Stimulated activated CD8-positive, alpha-beta memory T cell treated with anti-CD3 and anti-CD28 coated beads, Interleukin-15, amount 100 ng/mL, for 48 hours (primary cell): ENCODE results near the gene LEMD1.

Experiments
- DNase-seq, 2 donors: peaks; one replicate each; pipeline ENCODE4 v3.0.0-alpha.2; 2020; ENCODE audit warnings: low read depth in 2 of 2

Gene LEMD1, protein sequence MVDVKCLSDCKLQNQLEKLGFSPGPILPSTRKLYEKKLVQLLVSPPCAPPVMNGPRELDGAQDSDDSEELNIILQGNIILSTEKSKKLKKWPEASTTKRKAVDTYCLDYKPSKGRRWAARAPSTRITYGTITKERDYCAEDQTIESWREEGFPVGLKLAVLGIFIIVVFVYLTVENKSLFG

DNA sequence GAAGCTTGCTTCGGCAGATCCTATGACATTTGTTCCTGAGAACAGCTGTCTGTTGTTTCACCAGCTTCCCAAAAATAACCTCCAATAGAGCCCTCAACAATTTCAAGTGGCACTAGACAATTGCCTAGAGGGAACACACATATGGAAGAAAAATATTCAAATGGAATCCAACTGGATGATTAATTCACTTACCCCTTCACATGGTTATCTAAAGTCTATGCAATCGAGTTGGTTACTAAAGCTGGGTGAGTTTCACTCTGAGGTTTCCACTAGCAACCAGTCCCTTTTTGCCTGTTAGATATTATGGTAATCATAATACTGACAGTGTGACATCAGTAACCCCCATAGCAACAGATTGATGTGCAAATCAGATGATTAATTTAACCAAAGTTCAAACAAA, at the start of gene LEMD1:
Gene LEMD1 (minus strand): TSS at position 259 of the 400 bp plus-strand sequence. CDS start 1,520 bp downstream, outside the sequence.
- DNase-seq, result no peak

DNA sequence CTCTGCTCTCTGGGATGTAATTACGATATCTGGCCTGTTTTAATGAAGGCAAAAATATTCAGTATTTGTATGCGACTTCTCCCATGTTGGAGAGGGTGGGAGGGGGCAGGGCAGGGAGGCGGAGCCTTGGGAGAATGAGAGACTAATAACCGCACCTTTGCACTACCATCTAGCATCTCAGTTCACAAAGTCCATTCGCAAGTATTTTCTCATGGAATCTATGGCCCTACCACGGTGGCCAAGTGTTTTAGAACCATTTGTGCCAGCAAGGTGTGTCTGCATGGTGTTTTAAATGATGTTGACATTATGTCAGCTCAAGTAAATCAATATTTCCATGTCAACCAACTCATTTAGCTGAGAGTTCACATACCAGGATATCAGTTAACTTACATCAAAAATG, 48.3 kb upstream of the LEMD1 start:
- DNase-seq, result no peak

DNA sequence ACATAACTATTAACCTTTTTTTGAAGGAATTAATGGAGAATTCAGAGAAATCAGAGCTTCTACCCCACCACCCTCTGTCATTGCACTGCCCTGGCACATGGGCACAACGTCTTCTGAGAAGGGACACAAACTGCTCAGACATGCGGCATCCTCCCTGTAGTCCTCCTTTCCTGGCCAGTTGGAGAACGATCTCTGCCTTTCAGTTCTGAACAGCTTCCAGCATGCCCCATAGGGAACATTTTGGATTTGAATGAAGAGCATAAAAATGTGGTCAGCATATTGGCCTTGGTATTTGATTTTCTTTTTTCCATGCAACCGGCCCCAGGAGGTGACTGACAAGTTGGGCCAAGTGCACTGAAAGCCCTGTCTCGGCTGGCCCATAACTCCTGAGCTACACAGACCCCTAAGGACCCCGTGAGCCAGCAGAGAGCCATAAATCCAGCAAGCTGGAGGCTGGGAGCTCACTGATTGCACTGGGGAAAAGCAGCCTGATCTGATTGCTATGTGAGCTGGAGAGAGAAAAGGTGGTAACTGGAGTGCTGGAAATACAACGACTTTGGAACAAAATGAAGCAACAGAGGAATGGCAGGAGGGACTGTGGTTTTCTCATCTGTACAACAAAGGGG, 44.9 kb upstream of the LEMD1 start:
- DNase-seq, result no peak

DNA sequence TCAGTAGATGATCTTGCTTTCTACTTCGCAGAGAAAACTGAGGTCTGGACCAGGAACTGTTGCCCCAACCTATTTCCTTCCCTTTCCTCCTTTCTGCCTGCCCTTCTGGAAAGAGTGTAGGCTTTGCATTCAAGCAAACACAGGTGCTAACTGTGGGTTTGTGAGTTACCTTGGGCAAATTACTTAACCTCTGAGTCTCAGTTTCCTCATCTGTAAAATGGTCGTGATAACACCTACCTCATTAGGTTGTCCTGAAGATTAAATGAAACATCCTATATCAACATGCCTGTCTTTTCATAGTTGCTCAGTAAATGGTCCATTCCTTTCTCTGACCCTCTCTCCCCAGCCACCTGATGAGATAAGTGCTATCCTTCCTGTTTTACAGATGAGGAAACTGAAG, 43.5 kb upstream of the LEMD1 start:
- no peak for DNase-seq

DNA sequence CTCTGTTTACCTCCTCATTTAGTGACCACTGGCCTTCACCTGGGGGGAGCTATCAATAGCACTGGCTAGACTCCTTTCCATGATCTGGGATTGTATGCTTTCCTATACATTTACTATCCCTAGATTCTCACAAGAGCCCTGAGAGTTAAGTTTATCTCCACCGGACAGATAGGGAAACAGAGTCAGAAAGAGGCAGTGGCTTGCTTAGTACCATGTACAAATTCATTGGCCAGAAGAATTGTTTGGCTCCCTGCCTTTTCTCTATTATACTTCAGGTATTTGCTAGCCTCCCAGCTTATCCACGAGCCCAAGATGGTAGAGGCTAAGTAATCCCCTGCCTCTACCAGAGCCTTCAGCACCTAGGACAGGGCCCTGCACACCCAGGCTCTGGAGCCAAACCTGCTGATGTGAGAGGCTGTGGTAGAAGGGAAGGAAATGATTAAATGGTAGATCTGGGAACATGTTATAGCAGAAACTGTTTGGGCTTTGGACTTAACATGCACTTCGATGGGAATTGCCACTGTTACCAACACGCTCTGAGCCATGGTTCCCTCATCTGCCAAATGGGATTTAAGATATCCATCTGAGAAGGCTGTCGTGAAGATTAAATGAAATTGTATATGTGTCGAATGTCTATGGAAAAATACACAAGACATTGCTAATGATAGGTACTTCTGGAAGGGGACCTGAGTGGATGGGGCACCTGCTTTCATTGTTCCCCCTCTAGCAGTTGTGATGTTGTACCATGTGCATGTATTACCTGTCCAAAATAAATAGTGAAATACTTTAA, 37.1 kb upstream of the LEMD1 start:
- no peak for DNase-seq

DNA sequence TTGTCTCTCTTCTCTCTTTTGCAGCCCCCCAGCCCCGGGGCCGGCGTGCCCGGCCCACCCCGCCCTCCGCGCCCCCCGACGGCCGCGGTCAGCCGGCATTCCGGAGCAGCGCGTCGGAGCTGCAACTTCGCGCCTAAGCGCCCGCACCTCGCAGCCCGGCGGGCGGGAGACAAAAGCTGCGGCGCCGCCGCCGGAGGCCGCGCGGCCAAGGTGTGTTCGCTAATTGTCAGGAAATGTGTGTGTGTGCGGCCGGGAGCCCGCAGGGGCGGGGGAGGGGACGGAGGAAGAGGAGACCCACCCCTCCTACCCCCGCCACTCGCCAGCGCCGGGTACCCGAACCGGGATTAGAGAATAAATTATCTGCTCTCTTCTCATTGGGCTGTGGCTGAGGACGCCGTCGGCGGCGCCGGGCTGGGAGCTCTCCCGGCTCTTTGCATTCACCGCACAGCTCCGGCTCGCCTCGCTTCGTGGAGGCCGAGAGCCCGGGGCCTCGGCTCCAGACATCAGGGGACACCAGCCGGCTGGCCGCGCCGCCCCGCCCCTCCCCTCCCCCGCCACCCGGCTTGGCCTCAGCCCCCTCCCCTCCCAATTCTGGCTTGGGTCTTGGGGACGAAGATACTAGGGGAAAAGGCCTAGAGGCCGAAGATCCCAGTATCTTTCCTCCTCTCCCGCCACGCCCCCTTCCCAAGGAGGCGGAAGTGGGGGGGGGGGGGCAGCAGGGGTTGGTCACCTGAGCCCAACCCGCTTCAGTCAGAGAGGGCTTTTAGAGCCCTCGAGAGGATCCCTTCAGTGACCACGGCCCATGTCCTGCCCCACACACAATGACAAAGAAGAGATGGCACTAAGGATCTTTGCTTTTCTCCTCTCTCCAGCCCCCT, 35.3 kb upstream of the LEMD1 start:
- no peak for DNase-seq

DNA sequence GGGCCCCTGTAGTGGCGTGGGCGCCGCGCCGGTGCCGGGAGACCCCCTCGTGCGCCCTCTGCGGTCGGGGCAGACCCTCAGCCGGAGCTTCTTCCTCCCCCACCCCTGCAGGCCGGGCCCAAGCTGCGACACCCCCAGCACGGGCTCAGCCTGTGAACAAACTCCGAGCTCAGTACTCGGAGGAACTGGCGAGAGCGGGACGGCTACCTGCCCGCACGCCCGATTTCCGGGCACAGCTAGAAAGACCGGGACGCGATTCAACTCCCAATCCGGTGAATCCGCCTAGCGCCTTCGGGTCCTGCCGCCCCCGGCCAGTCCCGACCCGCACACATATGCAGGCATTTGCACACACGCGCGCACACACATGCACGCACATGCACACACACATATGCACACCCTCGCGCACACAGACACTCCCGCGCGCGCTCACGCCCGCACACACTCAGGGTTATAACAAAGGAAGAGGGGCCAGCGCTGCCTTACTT, 34.6 kb upstream of the LEMD1 start:
- DNase-seq, result no peak

DNA sequence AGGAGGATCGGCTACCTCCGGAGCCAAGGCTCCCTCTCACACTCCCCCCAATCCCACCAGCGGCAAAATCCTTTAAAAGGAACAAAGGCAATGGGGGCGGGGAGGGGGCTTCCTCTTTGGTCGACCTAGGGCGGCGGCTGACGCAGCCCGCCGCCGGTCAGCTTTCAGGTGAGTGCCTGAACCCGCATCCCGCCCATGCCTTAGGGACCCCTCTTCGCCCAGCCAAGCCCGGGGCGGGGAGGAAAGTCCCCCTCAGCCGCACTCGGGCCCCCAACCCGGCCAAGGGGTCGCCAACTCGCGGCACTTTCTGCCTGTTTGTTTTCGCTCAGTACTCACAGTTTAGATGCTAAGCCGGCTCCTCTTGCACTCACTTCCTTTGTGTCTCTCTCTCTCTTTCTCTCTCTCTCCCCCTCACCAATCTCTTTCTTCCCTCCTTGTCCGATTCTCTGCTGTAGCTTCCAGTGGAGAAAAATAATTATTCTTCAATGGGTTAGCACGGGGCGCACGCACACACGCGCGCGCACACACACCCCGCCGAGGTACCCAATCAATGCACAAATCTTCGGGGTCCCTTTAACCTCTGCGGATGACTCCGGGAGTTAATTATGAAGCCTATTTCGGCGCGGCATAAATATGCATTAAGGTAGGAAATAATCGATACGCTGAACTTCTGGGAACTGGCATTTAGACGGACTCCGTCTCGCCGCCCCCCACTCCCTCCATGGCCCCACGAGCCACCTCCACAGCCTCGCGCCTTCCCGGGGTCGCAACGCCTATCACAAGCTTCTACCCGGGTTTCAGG, 33.9 kb upstream of the LEMD1 start, which contains the start of gene BLACAT1:
Gene BLACAT1 (minus strand): TSS at position 465 of the 802 bp plus-strand sequence.
- DNase-seq, result no peak

DNA sequence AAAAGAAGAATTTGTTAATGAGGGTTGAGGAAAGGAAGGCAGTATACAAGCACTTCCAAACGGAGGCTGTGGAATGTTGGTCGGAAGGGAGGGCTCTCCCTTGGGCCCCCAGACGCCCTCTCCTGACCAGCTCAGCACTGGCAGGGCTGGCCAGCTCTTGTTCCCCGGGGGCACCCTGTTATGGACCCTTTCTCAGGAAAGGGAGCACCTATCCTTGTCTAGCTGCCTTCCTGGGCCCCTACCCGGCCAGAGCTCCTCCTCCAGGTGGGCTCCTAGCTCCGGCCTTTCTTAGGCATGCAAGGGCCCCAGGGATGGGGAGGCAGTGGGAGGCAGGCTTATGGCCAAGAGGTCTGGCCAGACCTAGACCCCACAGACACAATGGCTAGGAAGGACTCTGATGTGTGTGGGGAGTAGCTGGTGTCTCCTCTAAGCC, 33.1 kb upstream of the LEMD1 start:
- no peak for DNase-seq

DNA sequence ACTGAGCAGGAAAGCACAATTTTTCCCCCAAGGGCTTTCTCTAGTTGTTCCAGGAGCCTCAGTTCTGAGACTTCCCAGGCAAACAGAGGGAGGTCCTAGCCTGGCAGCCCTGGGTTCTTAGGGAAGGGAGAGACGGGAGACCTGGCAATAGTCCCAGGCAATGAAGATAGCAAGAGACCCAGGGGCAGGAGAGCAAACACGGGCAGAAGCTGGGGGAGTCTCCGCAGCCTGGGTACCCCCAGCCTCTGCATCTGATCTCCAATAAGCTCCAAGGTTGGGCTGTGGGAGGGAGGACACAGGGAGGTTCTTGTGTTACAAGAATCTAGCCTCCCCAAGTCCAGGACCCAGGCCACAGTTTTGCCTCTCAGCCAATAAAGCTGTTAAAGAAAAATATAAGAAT, 31.6 kb upstream of the LEMD1 start:
- DNase-seq, result no peak

DNA sequence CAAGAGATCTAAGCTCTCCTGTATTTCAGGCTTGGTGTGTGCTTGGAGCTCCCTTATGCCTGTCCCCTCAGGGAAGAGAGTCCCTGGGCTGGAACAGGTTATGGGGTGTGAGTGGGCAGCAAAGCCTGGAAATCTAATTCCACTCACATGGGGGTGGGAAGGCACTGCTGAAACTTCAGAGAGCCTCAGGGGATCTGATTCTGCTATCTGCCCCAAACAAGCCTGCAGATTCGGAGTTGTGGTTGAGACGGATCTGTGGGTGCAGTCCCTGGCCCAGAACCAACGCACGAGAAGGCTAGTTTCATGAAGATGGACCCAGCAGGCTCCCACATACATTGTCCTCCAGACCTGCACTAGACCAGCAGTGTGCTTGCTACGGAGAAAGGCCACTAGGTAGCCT, 31.1 kb upstream of the LEMD1 start:
- DNase-seq, result no peak

DNA sequence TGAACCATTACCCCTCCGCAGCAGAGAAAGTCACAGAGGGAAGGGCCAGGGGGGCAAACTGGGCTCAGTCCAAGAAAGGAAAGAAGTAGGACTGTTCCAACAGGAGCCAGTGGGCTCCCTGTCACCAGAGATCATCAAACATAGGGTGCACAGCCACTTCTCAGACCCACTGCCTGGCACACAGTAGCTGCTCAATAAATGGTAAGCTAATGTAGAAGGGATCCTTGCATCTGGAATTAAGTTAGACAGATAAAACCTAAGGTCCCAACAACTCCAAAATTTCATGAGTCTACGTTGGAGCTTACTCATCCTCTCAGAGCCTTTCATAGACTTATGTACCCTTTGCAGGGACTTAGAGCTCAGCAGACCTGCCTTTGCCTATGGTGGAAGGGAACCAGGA, 30.5 kb upstream of the LEMD1 start:
- no peak for DNase-seq

DNA sequence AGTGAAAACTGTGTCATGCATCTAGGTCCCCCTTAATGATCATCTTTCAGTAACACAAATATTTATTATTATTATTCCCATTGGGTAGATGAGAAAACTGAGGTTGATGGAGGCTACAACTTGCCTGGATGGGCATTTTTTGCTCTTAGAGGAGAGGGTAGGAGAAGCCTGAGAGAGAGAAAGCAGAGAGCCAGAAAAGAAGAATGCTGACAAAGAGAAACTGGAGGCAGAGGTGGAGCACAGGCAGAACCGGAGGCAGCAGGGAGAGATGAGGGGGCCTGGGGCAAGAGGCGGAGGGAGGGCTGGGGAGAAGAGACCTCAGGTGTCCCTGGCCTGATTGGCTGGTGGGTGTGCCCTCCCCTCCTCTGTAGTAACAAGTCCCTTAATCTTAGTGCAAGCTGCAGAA, 29.9 kb upstream of the LEMD1 start:
- DNase-seq, result no peak

DNA sequence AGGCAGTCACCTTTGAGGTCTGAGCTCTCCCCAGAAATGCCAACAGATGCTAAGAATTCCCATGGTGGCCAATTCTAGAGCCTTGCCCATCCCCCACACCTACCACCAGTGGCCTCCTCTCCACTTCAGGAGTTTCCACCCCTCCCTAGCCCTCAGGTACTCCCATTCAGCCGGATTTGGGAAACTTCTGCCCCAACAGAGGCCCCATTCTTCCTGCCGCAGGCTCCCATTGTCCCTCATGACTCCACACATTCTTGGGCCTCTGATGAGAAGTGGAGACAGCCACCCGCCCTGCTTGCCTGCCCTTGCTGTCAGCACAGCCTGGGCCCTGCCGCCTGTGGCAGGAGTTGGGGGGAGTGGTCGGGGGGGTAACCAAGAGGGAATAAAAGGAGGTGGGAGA, 29.3 kb upstream of the LEMD1 start:
- no peak for DNase-seq

DNA sequence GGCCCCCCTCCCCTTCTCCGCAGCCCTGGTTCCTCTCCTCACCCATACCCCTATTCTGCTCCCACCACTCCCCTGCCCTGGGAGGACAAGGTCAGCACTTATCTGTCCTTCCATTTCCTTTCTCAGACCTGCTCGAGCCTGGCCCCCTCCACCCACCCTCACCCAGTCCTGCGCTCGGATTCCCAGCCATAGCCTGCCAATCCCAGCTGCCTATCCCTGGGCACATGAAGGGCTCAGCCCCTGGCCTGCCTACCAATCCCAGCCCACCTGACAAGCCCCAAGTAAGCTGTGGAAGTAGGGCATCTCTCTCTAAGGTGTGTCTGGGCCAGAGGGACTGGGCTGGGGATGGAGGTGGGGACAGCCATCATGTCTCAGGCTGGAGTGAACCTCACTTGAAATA, 28.6 kb upstream of the LEMD1 start:
- DNase-seq, result no peak

DNA sequence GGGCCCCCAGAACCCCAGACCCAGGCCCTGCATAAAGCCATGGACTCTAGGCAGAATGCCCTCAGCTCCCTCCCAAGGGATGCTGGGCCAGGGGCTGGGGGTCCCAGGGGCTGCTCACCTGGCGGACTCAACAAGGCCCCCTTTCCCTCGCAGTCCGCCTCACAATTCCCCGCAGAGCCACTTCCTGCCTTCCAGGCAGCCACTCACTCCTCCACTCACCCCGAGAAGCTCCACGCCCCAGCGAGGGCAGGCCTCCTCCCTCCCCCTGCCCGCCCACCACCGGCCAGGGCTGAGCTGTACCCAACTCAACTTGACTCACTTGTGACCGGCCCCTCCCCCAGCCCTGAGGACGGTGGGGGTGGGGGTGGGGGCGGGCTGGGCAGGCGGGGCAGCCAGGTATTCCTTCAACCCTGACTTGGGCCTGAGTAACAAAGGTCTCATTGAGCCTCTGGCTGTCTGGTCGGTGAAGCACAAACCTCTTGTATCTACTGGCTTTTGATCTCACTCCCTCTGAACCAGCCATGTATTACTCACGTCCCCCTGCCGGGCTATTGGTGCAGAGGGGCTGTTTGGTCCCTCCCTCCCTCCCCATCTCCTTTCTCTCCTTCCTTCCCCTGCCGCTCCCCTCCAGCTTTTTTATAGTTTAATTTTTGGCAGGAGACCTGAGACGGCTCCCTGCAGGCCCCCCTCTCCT, 28.0 kb upstream of the LEMD1 start:
- peak; percentile 49 to 57 for DNase-seq

DNA sequence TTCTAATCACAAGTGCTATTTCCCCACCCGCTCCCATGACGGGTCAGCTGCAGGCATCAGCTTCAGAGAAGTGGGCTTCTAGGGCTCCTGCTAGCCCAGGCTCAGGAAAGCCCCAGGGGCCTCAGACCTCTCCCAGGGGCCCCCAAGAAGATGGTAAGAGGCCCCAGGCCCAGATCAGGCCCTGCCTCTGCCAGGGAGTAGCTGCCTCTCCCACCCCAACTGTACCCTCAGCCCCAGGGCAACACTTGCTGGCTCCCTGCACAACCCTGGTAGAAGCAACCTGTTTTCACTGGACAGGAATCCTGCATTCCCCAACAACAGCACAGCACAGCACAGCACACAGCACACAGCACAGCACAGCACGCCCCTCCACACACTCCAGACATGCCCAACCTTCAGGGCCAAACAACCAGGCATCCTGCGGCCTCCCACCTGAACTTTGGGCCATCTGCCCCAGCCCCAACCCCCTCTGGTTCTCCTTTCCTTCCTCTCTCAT, 27.4 kb upstream of the LEMD1 start:
- DNase-seq, result no peak

DNA sequence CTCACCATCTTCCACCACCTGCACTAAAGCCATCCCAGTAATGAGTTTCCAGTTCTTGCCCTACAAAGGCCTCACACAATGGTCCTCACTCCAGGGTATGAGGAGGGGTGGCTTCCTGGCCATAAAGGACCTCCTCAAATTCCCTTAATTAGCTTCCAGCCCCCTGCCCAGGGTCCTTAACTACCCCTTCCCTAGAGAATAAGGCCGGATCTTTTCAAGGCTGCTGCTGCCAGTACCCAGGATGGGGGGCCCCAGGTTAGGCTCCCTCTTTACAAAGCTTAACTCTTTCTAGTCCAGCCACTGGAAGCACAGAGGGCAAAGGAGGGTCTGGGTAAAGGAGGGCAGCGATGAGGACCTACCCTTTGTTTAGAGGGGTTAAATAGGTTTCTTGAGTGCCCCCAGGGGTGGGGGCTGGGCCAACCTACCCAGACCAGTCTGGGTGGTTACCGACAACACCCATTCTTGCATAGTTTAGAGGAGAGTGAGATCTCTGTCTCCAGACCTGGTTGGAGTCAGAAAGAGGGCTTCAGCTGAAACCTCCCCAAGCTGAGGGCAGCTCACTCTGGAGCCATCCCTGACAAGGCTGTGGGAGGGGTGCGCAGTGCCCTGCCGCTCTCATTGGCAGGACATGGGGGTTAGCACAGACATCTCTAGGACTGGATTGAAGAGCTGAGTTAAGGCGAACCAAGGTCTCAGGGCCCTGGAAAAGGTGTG, 26.8 kb upstream of the LEMD1 start:
- no peak for DNase-seq
